Daoy (cell line): ENCODE measurements around the gene CLASRP. TPM values are rescaled to one million over a fixed set of nuclear protein-coding genes. Genes with fewer than 3 reads are reported as not detected.

Source experiments
- DNase-seq: peaks from one replicate; pipeline ENCODE4 v3.0.0-alpha.2; 2015; ENCODE audit warnings: low read depth
- total RNA-seq: library from RNA; depleted of rRNA; stranded (reverse); fragments of >200 nt; shearing (Covaris generic); gene quantifications from 2 replicates; pipeline ENCODE4 v1.2.3, GENCODE V29; 2014

Gene CLASRP
- total RNA-seq, 1 experiment from 2014 or later = 80.7 TPM

DNA sequence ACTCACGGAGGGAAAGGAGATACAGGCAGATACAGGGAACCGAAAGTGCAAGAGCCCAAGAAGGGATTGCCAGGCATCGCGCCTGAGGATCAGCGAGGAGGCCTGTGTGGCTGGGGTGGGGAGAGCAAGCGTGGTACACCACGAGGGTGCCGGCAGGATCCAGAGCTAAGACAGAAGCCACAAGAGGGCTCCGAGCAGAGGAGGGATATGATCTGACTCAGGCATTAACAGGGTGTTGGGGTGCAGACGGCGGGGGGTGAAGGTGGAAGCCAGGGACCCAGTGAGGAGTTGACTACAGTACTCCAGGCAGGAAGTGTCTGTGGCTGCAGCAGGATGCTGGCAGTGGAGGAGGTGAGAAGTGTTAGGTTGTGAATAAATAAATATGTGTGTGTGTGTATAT is 48.7 kb downstream of the CLASRP start:
- no peak for DNase-seq

DNA sequence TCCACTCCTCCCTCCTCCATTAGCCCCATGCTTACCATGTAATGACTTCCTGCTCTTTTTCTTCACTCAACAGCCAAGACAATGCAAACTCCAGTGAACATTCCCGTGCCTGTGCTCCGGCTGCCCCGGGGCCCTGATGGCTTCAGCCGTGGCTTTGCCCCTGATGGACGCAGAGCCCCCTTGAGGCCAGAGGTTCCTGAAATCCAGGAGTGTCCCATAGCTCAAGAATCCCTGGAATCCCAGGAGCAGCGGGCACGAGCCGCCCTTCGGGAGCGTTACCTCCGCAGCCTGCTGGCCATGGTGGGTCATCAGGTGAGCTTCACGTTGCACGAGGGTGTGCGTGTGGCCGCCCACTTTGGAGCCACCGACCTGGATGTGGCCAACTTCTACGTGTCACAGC is 51.2 kb downstream of the CLASRP start:
- no peak for DNase-seq

DNA sequence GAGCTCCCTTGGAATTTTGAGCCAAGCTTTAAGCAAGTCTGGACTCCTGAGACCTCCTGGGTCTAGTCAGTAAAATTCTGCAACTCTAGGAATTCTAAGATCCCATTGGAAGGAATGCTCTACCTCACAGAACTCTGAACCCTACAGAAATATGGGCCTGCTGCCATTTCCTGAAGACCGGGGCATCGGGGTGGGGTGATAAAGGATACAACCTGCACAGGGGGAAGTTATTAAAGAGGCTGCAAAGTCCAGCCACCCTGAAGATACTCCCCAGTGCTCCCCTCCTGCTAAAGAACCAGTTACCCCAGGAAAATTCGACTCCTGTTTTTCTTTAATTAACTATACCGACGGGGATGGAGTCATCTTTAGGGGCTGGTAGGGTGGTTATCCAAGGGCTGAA is 51.8 kb downstream of the CLASRP start:
- no peak for DNase-seq

DNA sequence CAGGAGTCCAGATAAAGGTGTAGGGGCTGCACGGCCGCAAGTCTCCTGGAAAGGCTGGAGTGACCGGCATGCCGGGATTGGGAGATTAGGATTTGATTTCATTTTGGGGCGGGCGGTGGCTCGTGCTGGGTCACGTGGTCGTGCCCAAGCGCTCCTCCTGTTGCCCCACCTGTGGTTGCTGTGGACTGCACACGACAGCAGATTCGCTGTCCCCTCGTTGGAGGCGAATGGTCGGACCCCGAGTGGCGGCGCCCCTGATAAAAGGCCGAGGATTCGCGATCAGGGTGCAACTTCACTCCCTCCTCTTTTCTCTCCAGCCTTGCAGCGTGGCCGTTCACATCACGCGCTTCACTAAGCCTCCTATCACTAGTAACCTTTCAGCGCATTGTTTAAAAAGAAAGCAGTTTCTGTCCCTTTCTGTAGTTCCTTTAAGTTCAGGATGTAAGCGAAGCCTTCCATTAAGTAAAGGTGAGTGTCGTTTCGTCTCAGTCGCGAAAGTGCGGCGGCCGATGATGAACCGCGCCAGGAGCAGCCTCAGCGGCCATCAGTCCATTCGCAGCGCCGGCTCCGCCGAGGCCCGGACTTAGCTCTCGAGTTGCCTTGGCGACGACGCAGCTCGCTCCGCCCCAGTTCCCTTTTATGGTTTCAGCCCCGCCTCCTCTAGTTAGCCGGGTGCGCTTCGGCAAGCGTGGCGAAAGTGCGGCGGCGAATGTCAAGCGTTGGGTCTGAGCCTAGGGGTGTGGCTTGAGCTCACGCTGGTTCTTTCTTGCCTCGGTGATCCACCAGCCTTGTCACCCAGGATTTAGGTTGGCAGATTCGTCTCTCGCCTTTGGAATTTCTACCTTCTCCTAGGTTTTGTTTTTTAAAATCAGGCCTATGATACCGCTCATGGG is 52.4 kb downstream of the CLASRP start:
- DNase-seq = peak; percentile 100

DNA sequence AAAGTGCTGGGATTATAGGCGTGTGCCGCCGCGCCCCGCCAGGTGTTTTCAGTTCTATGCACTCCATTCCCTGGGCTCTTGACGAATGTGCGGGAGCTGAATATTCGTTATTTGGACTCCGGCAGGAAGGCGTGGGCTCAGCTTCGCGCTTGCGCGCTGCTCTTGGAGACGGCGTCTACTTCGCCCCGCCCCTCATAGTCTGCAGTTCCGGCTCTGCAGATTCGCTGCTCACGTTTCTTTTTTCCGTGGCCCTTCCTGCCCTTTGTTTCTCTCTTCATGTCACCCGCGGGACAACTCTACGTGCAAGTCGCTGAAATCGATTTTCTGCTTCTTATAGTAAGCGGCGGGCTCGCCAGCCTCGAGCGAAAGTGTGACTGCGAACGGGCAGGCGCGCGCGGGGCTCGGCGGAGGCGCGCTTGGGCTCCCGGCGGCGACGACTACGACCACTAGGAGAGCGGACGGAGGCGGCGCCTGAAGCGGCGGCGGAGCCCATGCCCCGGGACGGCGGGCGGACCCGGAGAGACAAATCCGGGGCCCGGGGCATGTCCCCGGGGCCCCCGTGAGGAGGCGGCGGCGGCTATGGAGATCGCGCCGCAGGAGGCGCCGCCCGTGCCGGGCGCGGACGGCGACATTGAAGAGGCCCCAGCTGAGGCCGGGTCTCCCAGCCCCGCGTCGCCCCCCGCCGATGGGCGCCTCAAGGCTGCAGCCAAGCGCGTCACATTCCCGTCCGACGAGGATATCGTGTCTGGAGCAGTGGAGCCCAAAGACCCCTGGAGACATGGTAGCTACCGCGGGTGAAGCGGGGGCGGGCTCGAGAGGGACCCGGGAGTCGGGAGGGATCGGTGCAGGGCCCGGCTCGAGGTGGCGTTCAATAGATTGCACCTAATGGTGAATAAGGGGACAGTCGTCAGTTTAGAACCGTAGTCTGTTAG is 54.2 kb downstream of the CLASRP start, which contains the start of gene PPP1R37:
TSS of gene PPP1R37 (plus strand) at position 433 of the 932 bp plus-strand sequence. CDS start at position 580, 147 bp downstream.
- DNase-seq = peak; percentile 98

DNA sequence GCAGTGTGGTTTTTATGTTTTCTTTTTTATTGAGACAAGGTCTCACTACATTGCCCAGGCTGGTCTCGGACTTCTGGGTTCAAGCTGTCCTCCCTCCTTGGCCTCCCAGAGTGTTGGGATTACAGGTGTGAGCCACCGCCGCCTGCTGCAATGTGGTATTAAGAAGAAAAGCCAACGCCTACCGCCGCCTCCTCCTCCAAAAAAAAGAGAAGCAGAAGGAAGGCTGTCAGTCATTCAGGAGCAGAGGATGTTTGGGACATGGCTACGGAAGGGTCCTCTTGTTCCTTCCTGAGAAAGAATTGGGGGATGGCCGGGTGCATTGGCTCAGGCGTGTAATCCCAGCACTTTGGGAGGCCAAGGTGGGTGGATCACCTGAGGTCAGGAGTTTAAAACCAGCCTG is 55.3 kb downstream of the CLASRP start:
- no peak for DNase-seq

DNA sequence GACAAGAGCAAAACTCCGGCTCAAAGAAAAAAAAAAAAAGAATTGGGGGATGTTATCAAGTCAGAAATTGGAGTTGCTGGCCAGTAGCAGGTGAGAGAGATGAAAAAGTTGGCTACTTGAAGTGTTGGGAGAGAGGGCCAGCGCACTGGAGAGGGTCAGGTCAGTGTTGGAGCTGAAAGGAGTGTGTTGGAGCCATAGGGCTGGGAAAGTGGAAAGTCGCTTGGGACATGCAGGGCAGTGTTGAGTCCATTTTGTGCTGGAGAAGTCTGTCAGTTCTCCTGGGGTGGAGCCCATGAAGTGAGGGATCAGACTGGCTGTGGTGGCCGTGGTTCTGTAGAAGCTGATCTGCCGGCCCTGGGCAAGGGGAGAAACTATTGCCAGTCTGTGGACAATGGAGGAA is 55.9 kb downstream of the CLASRP start:
- DNase-seq = no peak

DNA sequence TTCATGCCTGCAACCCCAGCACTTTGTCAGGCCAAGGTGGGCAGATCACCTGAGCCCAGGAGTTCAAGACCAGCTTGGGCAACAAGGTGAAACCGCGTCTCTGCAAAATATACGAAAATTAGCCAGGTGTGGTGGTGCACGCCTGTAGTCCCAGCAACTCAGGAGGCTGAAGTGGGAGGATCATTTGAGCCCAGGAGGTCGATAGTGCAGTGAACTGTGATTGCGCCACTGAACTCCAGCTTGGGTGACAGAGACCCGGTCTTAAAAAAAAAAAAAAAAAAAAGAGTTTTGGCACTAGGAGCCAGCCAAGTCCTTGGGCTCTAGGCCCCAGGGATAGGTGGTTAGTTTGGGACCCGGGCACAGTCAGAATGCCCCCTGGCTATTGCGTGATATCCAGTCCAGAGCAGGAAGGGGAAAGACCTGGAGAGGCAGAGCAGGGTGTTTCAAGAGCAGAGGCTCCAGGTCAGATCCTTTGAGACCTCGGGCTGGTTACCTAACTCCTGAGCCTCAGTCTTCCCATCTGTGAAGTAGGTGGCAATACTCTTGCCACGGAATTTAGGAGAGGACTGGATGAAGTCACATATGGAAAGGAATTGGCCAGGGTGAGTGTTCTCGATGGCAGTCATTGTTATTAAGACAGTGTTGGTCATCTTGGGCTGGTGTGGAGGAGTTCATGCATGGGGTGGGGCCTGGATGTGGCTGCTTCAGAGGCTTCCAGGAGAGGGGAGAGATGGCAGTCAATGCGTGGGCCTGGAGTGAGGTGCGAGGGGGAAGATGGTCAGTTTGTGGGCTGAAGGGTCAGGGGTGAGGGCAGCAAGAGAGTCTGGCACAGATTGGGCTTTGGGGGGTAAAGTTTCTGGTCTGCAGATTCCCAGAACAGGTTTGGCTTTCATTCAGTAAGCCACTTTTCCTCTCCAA is 56.9 kb downstream of the CLASRP start:
- DNase-seq = no peak

DNA sequence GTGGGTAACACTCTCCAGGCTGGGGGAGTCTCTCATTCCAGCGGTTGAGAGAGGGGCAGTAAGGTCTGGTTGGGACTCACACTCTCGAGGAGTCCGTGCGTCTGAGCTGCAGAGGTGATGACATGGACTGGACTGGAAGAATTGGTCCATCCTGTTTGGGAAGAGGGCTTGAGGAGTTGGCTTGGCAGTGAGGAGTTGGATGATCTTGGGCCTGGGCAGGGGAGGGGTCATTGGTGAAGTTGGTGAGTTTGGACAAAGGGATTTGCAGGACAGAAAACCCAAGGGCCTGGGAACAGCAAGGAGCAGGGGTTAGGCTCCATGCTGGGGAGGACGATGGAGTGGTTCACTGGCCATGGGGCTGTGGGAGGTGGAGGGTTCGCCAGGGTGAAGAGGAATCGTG is 57.9 kb downstream of the CLASRP start:
- no peak for DNase-seq

DNA sequence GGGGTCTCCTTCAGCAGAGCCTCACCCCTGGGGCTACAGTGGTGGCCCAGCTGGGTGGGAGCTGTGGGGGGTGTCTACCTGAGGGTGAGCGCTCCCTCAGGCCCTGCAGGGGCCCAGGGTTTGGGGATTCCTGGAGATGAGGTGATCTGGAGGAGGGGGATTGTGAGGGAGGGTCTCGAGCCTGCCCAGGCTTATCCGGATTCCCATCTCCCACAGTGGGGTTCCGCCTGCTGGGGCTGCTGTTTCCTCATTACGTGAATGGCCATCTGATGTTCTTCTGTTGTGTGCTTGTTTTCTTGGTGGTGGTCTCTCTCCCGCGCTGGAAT is 58.6 kb downstream of the CLASRP start:
- no peak for DNase-seq

DNA sequence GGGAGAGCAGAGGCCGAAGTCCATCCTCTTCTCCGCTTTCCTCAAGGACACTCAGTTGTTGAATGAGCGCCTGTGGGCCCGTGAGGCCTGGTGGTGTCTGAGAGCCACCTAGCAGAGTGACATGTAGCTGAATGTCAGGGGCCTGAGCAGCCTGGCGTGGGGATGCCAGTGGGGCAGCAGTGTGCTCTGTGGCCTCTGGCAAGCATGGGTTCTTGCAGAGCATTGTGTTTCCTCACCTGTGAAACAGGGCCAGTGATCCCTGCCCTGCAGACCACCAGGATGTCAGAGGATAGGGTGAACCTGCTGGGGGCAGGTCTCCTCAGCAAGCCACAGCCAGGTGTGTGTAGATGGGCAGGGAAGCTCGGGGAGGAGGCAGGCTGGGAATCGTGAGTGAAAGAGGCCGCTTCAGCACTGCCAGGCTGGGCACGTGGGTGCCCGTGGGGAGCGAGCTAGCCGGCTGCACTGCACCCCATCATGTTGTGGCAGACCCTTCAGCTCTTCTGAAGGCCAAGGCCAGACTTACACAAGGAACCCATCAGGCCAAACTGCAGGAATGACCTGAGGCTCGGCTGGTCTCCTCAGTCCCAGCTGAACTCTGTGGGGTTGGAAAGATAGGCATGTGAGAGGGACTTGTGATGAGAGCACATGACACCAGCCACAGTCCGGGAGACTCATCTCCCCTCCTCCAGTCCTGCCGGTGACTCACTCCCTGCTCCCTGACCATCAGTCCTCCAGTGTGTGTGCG is 59.1 kb downstream of the CLASRP start:
- DNase-seq = peak; percentile 95

DNA sequence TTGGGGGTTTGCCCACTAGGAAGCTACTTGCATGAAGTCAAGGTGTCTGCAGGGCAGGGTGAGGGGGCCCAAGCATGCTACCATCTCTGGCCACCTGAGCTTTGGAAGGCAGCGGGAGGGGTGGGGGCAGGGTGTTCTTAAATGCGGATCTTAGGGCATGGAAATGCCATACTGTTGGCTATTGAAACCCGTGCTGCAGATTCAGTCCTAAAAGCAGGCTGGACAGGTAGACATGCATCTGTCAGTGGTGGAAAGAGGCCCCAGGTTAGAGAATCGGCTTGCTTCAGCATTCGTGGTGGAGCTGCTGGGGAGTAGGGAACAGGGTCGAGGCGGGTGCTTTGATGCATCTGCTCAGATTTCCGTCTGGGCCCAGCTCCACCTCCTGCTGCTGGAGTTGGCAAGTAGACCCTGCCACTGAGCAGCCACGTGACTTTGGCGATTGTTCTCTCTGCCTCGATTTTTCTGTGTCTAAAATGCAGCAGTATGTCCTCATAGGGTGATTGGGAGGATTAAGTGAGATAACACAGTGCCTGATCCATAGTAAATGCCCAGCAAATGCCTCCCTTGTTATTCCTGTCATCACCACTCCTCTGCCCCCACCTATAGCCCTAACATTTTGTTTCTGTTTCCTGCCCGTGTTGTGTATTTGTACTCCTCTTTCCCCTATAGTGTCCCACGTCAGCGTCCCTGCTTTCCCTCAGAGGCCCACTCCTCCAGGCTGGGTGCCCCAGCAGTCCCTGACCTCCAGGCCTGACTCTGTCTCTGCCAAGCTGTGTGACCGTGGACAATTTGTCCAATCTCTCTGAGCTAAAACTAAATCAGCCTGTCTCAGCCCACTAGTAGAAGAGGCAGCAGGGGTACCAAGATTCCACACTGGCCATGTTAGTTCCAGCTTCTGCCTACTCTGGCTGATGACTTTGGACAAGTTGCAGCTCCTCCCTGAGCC is 59.9 kb downstream of the CLASRP start:
- DNase-seq = peak; percentile 31

DNA sequence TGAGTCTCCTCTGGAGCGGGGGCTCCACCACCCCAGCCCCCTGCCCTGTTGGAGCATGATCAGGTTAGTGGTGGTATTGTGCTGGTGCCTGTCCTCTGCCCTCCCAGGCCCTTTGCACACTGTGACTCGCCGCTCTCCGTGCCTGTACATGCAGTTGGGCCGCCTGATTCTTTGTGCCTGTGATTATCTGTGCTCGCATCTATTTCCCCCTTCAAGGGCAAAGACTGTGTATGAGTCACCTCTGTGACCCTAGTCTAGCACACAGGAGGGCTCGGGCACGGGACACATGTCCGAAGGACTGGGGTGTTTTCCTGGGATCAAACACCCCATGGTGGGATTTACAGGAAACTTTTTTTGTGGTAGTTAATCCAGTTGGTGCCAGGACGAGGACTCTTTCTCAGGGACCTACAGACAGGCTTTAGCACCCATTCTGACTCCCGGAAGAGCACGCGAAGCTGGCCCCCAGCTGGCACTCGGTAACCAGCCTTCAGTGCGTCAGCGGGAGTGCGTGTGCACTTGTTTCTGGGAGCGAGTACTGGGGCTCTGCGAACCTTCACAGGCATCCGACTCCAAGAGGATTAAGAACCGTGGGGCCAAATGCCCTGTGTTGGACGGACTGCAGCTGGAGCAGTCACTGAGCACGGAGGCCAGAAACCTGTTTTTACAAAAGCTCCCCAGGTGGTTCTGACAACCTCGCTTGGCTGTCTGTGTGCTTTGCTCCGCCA is 60.8 kb downstream of the CLASRP start:
- DNase-seq = peak; percentile 27

DNA sequence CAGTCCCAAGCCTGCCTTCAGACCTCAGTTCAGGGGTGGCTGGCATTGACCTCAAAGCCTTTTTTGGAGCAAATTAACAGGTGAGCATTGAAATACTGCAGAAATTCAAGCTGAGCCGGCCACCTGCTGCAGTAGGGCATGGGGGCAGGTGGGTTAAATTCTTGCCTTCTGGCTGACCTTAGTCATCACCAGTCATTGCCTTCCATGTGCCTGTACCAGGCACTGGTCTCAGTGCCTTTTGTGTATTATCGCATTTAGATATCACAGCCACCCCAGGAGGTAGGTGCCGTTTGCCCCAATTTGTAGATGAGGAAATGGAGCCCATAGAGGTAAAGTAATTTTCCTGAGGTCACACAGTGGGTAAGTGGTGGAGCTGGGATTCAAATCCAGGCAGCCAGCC is 61.4 kb downstream of the CLASRP start:
- DNase-seq = no peak

DNA sequence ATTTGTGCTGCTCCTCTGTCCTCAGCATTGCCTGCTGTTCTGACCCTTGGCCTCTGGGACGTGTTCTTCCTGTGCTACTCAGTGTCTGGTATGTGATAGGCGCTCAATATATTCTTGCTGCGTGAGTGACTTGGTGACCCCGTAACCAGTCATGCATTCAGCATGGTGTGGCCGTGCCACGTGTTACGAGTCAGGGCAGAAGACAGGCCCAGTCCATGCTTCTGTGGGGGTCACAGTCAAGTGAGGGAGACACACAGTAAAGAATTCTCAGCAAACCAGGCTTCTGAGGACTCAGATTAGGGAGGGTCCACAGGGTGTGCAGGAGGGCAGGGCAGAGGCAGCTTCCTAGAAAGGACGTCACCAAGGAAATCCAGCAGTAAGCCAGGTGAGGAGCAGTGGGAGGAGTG is 62.0 kb downstream of the CLASRP start:
- no peak for DNase-seq

DNA sequence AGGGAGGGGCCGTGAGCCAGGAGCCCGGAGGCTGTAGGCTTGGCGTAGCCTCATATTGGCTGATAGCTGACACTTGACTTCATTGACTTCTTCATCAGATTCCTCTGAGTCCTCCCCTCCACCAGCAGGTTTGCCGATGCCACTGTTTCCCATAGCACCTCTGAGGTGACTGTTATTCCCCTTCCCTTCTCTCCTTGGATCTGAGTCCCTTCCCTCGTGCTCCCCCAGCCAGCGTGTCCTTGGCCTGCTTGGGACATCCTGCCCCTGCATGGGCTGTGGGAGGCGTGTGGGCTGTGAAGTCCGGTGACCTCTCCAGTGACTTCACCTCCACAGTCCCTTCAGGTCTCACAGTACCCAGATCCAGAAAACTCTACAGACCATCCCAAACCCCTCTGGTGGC is 63.0 kb downstream of the CLASRP start:
- no peak for DNase-seq

DNA sequence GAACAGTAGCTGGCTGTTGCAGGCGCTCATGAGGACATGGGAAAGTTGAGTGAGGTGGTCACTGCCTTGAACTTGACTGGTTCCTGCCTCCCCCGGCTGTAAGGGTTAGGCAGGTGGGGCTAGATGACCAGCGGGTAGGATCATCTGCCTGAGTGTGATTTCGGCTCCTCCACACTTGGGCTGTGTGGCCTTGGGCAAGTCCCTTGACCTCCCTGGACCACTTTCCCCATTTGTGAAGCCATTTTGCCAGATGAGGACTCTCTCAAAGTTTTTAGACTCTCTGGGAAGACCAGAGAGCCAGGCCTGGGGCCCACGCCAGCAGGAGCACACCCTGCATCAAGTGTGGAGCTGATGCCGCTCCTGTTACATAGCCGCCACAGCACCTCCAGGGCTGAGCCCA is 63.6 kb downstream of the CLASRP start:
- no peak for DNase-seq

DNA sequence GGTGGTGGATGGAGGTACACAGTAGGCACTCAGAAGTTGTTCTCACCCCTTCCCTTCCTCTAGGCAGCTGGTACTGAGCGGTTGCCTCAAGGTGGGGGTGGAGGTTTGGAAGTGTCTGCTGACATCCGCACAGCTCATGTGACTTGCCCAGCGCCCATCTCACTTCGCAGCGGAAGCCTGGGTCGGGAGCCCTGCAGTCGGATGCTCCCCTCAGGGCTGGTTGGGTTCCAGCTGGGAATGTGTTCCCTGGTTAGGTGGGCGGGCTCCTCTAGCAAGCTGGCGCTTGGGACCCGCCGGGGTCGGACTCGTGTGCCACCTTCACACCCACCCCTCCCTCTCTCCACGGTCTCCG is 64.3 kb downstream of the CLASRP start:
- DNase-seq = no peak
